ENCODE results near the gene SEMA3F. TPM values are rescaled to one million over a fixed set of nuclear protein-coding genes. Genes with fewer than 3 reads are reported as not detected.
A peak's percentile ranks its signal among the peaks of the same experiment; 100 is the strongest.

SEMA3F gene
- total RNA-seq, 2 donors from 2014 or later: 14.7 to 24.0 TPM

DNA sequence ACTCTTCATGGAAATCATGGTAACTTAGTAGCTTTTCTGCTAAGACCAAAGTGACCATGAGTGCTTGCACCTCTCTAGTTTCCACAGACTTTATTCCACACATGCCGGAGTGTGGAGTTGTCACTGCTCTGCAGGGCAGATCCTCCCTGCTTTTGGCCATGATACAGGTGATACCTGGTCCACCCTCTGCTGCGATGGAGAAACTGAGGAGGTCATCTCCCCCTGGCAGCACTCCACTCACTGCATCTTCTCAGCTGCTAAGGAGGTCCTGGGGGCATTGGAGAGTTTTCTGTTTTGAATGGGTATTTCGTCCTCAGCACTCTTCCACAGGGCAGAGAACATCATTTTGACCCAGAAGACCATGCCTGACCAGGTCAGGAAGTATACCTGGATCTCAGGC lies 35.3 kb upstream of the SEMA3F start:
- Histone ChIP-seq H3K4me3 (no peak overlapping the region), H3K27me3 (no peaks in the 10 kb centered on the region), H3K9me3 (no peaks in the 10 kb centered on the region), H3K4me1 (no peaks in the 10 kb centered on the region), H3K36me3 (peaks cover 37% of the 10 kb centered on the region), H3K9ac (ENCODE audit: low read depth in 2 of 2, low read length in 2 of 2) (no peak overlapping the region), H3K27ac (no peak overlapping the region)
- DNase-seq: no peak
- TF ChIP-seq, protein P1, sequence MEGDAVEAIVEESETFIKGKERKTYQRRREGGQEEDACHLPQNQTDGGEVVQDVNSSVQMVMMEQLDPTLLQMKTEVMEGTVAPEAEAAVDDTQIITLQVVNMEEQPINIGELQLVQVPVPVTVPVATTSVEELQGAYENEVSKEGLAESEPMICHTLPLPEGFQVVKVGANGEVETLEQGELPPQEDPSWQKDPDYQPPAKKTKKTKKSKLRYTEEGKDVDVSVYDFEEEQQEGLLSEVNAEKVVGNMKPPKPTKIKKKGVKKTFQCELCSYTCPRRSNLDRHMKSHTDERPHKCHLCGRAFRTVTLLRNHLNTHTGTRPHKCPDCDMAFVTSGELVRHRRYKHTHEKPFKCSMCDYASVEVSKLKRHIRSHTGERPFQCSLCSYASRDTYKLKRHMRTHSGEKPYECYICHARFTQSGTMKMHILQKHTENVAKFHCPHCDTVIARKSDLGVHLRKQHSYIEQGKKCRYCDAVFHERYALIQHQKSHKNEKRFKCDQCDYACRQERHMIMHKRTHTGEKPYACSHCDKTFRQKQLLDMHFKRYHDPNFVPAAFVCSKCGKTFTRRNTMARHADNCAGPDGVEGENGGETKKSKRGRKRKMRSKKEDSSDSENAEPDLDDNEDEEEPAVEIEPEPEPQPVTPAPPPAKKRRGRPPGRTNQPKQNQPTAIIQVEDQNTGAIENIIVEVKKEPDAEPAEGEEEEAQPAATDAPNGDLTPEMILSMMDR (IDR thresholded peaks at IDR 0.05): no peak
- intact Hi-C loops (cut with DNase I): loop anchor here (2.0 kb wide), 1 partner anchor 69 kb away; no protein-coding TSS in a partner anchor

DNA sequence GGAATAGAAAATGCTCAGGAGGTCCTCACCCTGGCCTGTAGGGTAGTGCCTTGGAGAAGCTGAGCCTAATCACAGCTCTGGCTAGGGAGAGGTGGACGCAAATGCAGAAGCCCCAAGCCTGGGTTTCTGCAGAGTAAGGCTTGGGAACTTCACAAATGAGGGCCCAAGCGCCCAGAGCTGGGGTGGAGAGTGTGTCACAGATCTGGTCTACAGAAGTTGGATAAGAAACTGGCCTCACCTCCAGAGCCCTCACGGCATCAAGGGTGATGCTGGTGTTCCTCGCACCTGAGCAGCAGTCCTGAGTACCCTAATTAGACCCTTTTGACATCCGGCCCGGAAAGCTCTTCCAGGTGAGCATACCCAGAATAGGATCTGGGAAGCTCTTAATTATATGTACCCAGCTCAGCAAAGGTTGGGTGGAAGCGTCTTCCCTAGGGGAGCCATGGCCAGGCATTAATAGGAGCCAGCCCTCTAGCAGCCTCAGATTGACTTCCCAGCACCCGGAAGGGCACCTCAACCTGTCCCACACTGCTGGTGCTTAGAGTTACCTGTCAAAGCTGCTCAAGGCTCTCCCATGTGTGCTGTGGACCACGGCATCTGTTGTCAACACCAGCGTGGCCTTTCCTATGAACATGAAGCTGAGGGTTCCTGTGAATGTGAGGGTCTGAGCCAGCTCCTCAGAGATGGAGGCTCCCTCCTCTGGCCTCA lies 34.6 kb upstream of the SEMA3F start:
- peaks cover 30% of the 10 kb centered on the region for H3K36me3 ChIP-seq
- TF ChIP-seq, protein P1 (IDR thresholded peaks at IDR 0.05): no peak
- DNase-seq: no peak

DNA sequence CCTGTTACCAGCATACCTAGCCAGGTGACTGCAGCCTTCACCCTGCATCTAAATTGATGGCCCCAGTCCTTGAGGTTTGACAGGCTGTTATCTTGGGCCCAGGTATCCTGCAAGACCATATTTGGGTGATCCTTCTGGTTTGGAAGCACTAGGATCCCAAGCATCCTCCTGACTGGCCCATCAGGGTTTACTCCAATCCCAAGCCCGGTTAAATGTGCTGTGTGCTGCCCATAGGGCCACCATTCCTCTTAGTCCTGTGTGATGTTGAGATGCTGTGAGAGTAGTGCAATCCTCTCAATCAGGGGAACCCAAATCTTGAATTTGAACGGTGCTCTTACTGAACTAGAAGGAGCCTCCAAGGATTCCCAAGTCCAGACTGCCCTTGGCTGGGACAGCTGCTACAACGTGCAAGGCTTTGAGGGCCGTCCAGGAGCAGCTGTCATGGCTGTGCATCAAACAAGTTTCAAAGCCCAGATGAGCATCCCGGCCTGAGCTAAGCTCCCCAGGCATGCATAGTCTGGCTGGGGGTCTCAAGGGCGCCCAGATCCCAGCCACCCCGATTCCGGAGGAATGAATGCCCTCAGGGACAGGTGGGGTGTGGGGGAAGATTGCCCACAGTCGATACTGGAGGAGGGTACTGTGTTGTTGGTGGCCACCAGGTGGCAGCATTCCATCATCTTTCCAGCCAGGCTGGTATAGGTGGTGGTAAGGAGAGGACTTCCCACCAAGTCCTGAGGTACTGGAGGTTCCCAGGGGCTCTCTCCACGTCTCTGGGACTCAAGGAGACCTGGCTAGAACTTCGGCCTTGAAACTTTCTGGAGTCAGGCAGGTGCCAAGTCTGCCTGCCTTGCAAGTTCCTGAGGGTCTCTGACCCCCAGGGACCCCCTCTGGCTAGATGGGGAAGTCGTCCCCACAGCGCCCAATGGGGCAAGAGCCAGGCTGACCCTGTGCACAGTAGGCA lies 33.8 kb upstream of the SEMA3F start:
- TF ChIP-seq, protein P1 (IDR thresholded peaks at IDR 0.05): peak; percentile 68
- Histone ChIP-seq H3K9me3 (no peaks in the 10 kb centered on the region), H3K36me3 (peaks cover 22% of the 10 kb centered on the region), H3K4me3 (no peak overlapping the region), H3K9ac (ENCODE audit: low read depth in 2 of 2, low read length in 2 of 2) (no peak overlapping the region), H3K27me3 (no peaks in the 10 kb centered on the region), H3K27ac (no peak overlapping the region), H3K4me1 (no peaks in the 10 kb centered on the region)
- intact Hi-C loops (cut with DNase I): loop anchor here (2.0 kb wide), 1 partner anchor 67 kb away; no protein-coding TSS in a partner anchor
- DNase-seq: peak; percentile 80

More for the DNA sequence above, 34.6 kb upstream of the SEMA3F start:
- no peak overlapping the region for H3K9ac ChIP-seq (ENCODE audit: low read depth in 2 of 2, low read length in 2 of 2)
- no peaks in the 10 kb centered on the region for H3K27me3 ChIP-seq
- H3K27ac ChIP-seq: no peak overlapping the region
- H3K4me3 ChIP-seq: no peak overlapping the region
- intact Hi-C loops (cut with DNase I): loop anchor here (2.0 kb wide), 1 partner anchor 68 kb away; no protein-coding TSS in a partner anchor
- no peaks in the 10 kb centered on the region for H3K9me3 ChIP-seq
- no peaks in the 10 kb centered on the region for H3K4me1 ChIP-seq

DNA sequence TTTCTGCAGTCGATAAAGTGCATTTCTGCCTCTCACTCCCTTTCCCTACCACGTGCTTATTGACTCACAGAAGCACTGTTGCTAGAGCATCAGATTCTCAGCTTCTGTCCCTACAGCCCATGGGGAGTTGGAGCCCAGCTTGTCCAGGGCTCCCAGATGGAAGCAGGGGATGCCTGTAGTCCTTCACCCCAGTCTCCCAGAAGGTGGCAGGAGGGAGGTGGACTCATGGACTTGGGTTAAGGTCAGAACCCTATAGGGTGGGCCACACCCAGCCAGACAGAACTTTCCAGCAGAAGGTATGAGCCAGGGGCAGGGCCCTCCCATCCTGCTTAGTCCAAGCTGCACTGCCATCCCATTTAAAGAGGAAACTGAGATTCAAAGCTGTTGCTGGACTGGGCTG lies 33.1 kb upstream of the SEMA3F start:
- Histone ChIP-seq H3K4me1 (no peaks in the 10 kb centered on the region), H3K36me3 (peaks cover 18% of the 10 kb centered on the region), H3K9ac (ENCODE audit: low read depth in 2 of 2, low read length in 2 of 2) (no peak overlapping the region), H3K9me3 (no peaks in the 10 kb centered on the region), H3K27me3 (no peaks in the 10 kb centered on the region), H3K27ac (no peak overlapping the region), H3K4me3 (no peak overlapping the region)
- TF ChIP-seq, protein P1 (IDR thresholded peaks at IDR 0.05): no peak
- intact Hi-C loops (cut with DNase I): no loop called here
- peak; percentile 39 for DNase-seq

DNA sequence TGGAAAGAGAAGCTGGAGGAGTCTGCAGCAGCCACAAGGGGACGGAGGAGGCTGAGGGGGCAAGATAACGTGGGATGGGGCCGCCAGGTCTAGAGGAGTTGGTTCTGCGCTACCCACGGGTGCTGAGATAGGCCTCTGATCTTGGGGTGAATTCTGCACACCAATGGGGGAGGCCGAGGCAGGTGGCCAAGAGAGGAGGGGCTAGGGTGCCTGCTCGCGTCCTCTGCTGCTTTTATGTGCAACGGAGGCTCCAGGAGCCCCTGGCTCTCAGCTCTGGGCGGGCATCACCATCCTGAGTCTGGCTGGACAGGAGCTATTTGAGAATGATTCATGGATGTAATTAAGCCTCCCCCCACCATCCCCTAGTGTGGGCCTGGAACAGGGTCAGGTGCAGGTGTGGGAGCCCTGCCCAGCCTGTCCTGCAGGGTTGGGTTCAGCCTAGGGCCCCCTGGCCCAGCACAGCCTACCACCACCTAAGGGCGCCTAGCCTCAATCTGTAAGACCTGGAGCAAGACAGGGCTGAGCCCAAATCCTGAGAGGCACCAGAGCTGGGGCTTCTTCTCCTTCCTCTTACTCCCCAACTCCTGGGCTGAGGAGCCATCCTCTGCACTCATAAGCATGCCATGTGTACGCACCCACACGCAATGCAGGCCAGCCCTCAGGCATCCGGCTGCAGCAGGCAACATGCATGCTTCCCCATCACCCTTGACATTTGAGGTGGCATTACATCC lies 32.3 kb upstream of the SEMA3F start:
- Histone ChIP-seq H3K4me3 (no peak overlapping the region), H3K27me3 (no peaks in the 10 kb centered on the region), H3K36me3 (peaks cover 11% of the 10 kb centered on the region), H3K27ac (no peak overlapping the region), H3K9me3 (no peaks in the 10 kb centered on the region), H3K4me1 (no peaks in the 10 kb centered on the region), H3K9ac (ENCODE audit: low read depth in 2 of 2, low read length in 2 of 2) (no peak overlapping the region)
- no peak for DNase-seq
- TF ChIP-seq, protein P1 (IDR thresholded peaks at IDR 0.05): no peak
- intact Hi-C loops (cut with DNase I): no loop called here
